ENCODE results near the gene SORCS3. TPM values are rescaled to one million over a fixed set of nuclear protein-coding genes. Genes with fewer than 3 reads are reported as not detected.

SORCS3 gene
- polyA plus RNA-seq, 1 donor: not detected

DNA sequence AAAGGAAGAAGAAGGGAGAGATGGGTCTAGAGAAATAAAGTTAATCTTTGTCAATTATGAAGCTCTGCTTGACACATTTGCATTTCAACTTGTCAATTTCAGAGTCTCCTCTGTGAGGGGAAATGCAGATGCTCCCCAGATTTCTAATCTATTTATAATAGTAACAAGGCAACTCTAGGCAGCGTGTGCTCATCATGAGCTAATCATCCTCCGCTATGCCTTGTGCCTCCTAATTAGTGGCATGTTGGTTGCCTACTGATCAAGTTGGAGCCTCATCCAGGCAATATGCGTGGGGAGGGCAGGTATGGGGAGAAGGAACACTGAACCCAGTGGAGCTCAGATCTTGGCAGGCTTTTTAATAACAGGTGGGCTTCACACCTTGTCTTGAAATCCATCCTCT, 628.6 kb downstream of the SORCS3 start:
- no peak for DNase-seq

DNA sequence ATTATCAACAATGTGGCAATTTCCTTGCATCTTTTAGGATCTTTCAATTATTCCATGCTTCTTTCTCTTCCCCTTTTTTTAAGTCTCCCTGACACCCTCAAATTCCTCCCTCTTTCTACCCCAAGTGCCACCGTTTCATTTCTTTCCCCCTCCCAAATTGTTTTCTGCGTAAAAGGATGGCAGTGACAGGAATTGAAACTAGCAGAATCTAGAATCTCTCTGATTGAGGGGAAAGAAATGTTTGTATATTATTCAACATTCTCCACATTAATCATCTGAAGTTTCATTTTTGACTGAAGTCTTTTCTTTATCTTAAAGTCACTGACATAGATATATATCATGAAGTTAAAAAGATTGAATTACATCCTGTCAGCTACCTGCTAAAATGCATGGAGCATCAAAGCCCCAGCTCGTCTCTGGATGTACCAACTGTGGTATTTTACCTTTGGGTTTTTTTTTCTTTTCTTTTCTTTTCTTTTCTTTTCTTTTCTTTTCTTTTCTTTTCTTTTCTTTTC, 633.5 kb downstream of the SORCS3 start:
- no peak for DNase-seq

GRCh38 chr10:105278439-105278838, 637.3 kb downstream of the SORCS3 start:
- DNase-seq: no peak

DNA sequence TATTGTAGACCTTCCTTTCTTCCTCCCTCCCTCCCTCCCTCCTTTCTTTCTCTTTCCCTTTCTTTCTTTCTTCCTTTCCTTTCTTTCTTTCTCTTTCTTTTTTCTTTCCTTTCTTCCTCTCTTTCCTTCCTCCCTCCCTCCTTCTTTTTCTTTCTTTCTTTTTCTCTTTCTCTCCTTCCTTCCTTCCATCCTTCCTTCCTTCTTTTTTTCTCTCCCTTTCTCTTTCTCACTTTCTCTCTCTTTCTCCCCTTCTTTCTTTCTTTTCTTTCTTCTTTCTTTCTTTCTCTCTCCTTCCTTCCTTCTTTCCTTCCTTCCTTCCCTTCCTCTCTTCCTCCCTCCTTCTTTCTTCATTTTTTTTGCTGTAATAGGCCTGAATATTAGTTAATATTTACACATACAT, 638.0 kb downstream of the SORCS3 start:
- DNase-seq: no peak

- DNase-seq: no peak
Measured at GRCh38 chr10:105280895-105281294, 639.8 kb downstream of the SORCS3 start.

DNA sequence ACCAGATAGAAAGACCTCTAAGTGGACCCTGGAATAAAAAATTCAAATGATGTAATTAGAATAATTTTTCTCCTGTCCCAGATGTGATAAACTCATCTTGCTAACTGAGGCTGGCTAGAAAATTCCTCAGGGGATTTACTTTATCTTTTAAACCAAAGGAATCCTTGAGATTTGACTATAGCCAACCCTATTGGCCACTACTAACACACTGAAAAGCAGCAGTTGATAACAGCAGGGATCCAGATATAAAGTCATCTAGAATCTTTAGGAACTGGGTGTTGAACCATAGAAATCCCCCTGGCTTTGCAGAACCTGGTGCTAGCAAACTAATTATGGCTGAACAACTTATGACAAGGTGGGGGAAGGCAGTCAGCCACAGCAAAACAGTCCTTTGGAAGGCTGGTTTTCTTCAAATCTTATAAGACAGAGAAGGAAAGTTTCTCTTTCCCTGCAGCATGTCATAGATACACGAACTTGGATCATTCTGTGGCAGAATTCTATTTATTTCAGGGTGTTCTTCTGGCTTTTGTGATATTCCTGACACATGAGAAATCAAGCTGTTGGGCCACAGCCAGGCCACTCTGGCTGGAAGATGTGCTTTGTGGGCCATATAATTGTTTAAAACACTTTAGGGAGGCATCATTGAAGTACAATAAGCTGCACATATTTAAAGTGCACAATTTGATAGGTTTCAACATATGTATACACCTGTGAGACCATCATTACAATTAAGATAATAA, 643.6 kb downstream of the SORCS3 start:
- no peak for DNase-seq

DNA sequence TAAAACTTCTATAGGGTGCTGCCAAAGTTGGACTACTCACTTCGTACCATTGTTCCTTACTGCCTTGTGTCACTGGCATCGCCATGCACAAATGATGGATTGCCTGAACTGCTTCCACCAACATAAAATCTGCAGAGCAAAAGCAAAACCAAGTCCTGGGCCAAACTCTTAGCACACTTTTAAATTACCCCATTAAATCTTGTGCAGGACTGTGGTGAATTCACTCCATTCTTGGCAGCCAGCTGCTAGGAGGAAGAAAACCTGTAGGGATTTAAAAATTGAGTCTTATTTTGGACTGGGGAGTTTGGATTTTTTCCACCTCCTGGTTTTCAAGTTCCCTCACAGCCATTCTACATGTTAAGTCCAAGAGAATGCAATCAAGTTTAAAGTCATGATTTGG, 646.9 kb downstream of the SORCS3 start:
- peak; percentile 18 for DNase-seq

- no peak for DNase-seq
Measured at GRCh38 chr10:105288613-105289012, 647.5 kb downstream of the SORCS3 start.

DNA sequence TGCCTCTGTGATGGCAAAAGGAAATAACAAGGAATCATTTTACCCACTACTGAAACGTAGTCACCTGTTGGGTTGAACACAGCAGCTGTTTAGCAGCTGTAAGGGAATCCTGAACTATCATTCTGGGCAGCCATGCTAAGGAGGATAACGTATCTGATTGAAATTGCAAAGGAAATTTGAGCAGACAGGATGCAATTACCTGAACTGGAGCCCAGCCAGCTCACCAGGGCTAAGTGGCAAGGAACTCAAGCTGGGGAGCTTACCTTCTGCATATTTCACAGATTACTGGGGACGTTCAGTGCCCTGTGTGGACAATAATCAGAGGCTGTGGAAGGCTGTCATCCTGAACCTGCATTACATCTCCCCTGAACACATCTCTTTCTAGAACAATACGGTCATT, 650.5 kb downstream of the SORCS3 start:
- no peak for DNase-seq

GRCh38 chr10:105292236-105292635, 651.1 kb downstream of the SORCS3 start:
- DNase-seq: no peak

Data from hindlimb muscle (tissue), 1 donor.